ENCODE data around the gene TXNDC11. TPM values are rescaled to one million over a fixed set of nuclear protein-coding genes. Genes with fewer than 3 reads are reported as not detected.

Gene TXNDC11
- total RNA-seq, 6 experiments from 2014 or later = 43.2 to 63.3 (median 54.0) TPM

DNA sequence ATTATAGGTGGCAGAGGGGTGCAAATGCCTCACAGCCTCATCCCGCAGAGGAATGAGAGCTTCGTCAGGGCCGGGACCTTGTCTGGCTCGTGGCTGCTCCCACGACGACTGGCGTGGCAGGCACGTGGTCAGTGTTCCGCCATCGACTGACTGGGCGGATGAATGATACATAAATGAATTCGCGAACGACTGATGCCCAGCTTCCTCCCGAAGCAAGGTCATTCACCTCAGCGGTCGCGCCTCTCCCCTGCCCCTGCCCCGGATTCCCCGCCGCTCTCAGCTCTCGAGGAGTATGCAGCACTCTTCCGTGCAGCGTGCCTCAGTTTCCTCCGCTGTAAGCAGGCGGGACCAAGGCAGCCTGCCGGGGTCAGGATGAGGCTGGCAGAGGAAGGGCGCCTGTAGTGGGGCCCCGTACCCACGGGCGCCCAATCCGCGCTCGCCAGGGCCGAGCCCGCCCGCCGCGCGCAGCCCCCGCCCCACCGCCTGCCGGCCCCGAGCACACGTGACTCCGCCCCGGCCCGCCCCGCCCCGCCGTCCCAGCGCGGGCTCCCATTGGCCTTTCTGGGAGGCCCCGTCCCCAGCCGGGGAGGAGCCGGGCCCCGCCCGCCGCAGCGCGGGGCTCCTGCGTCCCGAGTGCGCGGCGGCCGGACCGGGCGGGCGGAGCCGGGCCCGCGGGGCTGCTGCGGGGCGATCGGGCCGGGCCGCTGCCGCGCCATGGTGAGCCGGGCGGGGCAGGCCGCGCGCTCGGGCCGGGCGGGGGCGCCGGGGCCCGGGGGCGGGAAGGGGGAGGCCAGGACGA lies 74.6 kb downstream of the TXNDC11 start, which contains the start of gene SNN:
Gene SNN, plus strand, starts transcription at position 632 of the 799 bp plus-strand sequence. CDS start 7,605 bp downstream, outside the sequence.
- Histone ChIP-seq H3K36me3 (no peaks in the 10 kb centered on the region), H3K4me3 (peak within 1 kb of the TSS; percentile 57 to 61 (median 59)), H3K27ac (peak within 1 kb of the TSS; percentile 26 to 58 (median 47)), H3K4me1 (peaks cover 0 to 3% (median 0%) of the 10 kb centered on the region in 4 donors), H3K9me3 (no peaks in the 10 kb centered on the region), H3K27me3 (no peaks in the 10 kb centered on the region)
- WGBS (ENCODE audit: insufficient coverage, low coverage, low lambda C conversion rate, missing lambda C conversion rate) = no CpG with 5 or more reads among the region's 93 CpGs
- TF ChIP-seq, protein P1, sequence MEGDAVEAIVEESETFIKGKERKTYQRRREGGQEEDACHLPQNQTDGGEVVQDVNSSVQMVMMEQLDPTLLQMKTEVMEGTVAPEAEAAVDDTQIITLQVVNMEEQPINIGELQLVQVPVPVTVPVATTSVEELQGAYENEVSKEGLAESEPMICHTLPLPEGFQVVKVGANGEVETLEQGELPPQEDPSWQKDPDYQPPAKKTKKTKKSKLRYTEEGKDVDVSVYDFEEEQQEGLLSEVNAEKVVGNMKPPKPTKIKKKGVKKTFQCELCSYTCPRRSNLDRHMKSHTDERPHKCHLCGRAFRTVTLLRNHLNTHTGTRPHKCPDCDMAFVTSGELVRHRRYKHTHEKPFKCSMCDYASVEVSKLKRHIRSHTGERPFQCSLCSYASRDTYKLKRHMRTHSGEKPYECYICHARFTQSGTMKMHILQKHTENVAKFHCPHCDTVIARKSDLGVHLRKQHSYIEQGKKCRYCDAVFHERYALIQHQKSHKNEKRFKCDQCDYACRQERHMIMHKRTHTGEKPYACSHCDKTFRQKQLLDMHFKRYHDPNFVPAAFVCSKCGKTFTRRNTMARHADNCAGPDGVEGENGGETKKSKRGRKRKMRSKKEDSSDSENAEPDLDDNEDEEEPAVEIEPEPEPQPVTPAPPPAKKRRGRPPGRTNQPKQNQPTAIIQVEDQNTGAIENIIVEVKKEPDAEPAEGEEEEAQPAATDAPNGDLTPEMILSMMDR (IDR thresholded peaks at IDR 0.05) = no peak
- peak; percentile 26 for TF ChIP-seq POLR2A (IDR thresholded peaks at IDR 0.05)
- DNase-seq (peak; percentile 91 to 92 (median 91)), ATAC-seq (peak; percentile 87 to 95 (median 94))
- intact Hi-C loops (cut with DNase I) = no loop called here

DNA sequence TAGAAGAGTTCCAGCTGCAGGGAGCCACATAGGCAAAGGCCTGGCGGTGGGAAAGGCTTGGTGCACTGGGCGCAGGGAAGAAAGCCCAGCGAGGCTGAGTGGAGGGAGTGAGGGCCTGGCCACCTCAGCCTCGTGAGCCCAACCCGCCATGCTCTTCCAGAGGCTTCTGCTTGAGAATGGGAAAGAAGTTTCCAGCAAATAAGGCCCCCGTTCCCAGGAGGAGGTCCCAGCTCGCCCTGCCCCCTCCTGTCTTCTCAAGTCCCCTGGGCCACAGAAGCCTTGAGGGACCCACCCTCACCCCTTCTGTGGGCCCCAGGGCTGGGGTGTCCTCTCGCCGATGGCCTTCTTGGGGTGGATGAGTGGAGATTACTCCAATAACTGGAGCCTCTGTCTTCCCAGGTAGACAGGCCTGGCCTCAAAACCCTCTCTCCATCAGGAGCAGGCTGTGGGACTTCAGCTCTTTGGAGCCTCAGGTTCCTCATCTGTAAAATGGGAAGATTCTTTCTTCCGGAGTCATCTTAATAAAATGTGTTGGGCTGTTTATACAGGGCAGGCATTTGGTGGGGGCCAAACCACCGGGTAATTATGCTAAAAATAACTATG lies 75.3 kb downstream of the TXNDC11 start:
- DNase-seq = no peak

DNA sequence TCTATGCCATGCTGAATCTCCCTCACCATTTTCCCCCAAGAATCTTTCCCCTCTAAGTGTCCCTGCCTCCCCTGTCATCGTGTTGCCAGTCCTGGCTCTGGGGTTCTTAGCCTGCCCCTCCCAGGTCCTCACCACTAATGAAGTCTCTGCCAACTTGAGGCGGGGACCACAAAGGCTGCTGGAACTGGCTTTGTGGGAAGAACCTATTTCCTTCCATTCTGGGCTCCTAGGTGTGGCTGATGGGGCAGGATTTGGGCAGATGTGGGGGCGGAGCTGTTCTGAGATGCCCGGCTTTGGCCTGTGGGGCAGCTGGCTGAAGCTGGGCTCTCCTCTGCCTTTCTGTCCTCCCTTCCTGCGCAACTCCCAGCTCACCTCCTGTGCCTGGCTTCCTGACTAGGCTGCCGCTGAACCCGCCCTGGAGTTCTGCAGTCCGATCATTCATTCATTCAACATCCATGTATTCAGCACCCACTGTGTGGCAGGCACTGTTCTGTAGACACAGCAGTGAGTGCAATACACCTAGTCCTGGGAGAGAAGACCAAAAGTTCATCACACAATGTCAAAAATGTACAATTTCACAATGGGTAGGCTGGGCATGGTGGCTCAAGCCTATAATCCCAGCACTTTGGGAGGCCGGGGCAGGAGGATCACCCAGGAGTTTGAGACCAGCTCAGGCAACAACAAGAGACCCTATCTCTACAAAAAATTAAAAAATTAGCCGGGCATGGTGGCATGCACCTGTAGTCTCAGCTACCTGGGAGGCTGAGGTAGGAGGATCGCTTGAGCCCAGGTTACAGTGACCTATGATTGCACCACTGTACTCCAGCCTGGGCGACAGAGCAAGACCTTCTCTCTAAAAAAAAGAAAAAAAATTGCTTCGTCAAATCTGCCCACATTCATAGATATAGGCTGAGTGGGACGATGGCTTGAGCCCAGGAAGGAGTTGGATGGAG lies 76.3 kb downstream of the TXNDC11 start:
- Histone ChIP-seq H3K4me1 (peaks cover 0 to 3% (median 0%) of the 10 kb centered on the region in 4 donors), H3K4me3 (no peak overlapping the region), H3K36me3 (no peaks in the 10 kb centered on the region), H3K27ac (no peak overlapping the region), H3K27me3 (no peaks in the 10 kb centered on the region), H3K9me3 (no peaks in the 10 kb centered on the region)
- WGBS (ENCODE audit: insufficient coverage, low coverage, low lambda C conversion rate, missing lambda C conversion rate) = 75% methylated on average over 8 of the region's 14 CpGs
- ATAC-seq = no peak
- TF ChIP-seq, protein P1 (IDR thresholded peaks at IDR 0.05) = no peak
- intact Hi-C loops (cut with DNase I) = no loop called here
- no peak for DNase-seq

More for the DNA sequence above, 75.3 kb downstream of the TXNDC11 start:
- TF ChIP-seq, protein P1 (IDR thresholded peaks at IDR 0.05) = no peak
- TF ChIP-seq POLR2A (IDR thresholded peaks at IDR 0.05) = no peak
- Histone ChIP-seq H3K9me3 (no peaks in the 10 kb centered on the region), H3K36me3 (no peaks in the 10 kb centered on the region), H3K27me3 (no peaks in the 10 kb centered on the region), H3K27ac (no peak overlapping the region), H3K4me1 (peaks cover 0 to 3% (median 0%) of the 10 kb centered on the region in 4 donors), H3K4me3 (no peak overlapping the region)
- no peak for ATAC-seq
- intact Hi-C loops (cut with DNase I) = no loop called here
- WGBS (ENCODE audit: insufficient coverage, low coverage, low lambda C conversion rate, missing lambda C conversion rate) = 80% methylated on average over 2 of the region's 11 CpGs

DNA sequence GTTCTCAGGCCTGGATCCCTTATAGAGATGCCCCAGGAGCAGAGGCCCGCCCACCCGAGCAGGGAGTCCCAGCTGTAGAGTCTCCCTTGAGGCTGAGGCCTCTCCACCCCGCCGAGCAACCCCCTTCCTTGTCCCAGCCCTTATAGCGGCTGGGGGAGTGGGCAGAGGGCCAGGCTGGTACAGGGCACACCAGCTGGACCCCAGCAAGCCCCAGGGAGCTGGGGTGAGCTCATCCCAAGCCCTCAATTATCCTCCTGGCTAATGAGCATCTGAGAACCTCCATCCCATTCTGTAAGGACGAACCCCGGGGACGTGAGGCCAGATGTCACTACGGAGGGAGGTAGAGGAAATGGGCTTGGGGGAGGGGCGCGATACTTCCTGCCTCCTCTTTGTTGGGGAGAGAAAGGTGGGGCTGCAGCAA lies 77.6 kb downstream of the TXNDC11 start:
- H3K27me3 ChIP-seq = no peaks in the 10 kb centered on the region
- no peak for ATAC-seq
- no peak overlapping the region for H3K27ac ChIP-seq
- no peaks in the 10 kb centered on the region for H3K9me3 ChIP-seq
- WGBS (ENCODE audit: insufficient coverage, low coverage, low lambda C conversion rate, missing lambda C conversion rate) = 35% methylated on average over 6 of the region's 11 CpGs
- intact Hi-C loops (cut with DNase I) = no loop called here
- no peaks in the 10 kb centered on the region for H3K36me3 ChIP-seq
- peaks cover 0 to 3% (median 0%) of the 10 kb centered on the region in 4 donors for H3K4me1 ChIP-seq
- H3K4me3 ChIP-seq = no peak overlapping the region
- TF ChIP-seq, protein P1 (IDR thresholded peaks at IDR 0.05) = no peak
- TF ChIP-seq POLR2A (IDR thresholded peaks at IDR 0.05) = no peak
- no peak for DNase-seq
